Middle frontal gyrus (tissue), 1 donor: ENCODE measurements around the gene MUCL1.
"Not testable (repeated sequence)": the region's sequence is repeated elsewhere in the genome, so short reads cannot be mapped to it uniquely, and the experiment has no call there.

Experiments used
- DNase-seq: peaks from one replicate; pipeline ENCODE4 v3.0.0-alpha.2; 2015; ENCODE audit warnings: low spot score; ENCODE audit errors: extremely low spot score

The MUCL1 gene, protein sequence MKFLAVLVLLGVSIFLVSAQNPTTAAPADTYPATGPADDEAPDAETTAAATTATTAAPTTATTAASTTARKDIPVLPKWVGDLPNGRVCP

DNA sequence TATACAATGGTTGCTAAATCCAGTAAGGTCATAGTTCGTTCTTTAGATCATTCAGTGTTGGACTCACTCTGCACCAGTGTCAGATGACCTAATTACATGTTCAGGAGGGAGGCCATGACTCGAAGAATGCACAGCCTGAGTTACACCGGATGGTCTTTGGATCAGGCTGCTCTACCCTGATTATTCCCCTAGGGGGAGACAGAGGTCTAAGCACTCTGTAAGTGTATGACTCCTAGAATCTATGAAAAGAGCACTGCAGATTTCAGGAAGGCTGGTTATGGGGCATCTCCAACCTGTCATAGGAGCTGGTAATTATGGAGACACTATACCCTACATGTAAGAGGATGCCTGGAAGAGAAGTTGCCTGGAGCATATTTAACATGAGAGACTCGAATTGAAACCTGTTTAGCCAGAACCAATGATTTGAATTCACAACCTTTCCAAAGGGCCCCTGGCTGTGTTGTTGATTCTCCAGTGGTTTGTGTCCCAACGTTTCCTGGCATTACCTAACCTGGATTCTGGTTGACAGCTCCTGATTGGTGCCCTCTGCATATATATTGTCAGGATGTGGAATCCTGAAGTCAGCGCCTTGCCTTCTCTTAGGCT lies at the start of gene MUCL1:
Gene MUCL1, plus strand, starts transcription at position 584 of the 606 bp plus-strand sequence. CDS start 67 bp downstream, outside the sequence.
- DNase-seq = no peak

DNA sequence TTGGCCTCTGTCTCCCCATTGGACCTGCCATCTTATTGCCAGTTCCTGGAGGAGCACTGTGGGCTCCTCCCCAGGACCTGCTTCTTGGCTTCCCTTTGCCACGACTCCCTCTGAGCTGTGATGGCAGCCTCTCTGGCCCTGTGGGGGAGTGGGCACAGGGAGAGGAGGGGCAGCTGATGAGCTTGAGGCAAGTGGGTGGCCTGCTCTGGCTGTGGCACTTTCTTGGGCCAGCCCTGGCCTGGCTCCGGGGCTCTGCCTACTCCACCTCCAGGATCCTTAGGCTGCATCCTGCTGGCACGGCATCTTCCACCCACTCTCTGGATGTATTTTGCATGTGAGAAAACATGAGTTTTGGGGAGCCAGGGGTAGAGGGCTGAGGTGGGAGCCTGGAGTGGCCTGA lies 32.6 kb upstream of the MUCL1 start:
- DNase-seq = no peak

DNA sequence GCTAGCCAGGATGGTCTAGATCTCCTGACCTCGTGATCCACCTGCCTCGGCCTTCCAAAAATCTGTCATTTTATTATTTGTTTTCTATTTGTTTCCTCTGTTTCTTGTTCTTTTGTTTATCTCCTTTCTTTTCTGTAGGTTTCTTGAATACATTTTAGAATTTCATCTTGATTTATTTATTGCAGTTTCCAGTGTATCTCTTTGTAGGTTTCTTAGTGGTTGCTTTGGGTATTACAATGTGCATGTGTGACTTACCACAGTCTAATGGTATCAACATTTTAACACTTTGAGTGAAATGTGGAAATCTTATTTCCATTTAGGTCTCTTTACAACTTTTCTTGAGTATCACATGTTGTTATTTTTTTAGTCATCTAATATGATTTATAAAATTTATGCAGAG lies 29.9 kb upstream of the MUCL1 start:
- no peak for DNase-seq

DNA sequence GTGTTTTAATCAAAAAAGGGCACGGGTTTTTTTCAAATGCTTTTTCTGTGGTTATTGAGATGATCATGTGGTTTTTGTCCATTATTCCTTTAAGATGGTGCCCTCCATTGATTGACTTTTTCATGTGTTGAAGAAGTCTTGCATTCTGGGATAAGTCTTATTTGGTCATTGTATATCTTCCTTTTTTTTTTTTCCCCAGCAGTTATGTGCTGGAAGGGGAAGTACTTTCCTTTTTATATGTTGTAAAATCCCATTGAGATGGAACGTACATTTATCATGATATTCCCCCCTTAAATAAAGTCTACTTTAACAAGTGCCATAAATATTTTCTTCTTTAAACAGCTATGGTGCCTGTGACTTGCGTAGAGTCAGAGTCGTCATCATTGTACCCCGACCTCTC lies 24.8 kb upstream of the MUCL1 start:
- DNase-seq = no peak

DNA sequence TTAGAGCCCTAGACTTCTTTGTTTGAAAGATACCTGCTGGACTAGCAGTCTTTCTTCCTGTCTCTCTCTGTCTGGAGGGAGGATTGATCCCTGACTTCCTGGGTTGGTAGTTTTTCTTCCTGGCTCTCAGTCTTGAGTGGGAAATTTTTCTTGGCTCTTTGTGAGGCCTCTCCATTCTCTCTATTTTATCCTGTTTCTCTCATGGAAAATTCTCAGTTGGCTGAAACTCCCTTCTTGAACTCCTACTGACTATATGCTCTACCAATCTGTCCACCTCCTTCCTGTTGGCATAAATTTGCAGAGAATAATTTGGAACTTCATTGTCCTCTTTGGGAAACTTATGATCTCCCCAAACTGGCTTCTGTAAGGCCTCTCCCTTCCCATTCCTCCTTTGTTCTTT lies 24.1 kb upstream of the MUCL1 start:
- no peak for DNase-seq

DNA sequence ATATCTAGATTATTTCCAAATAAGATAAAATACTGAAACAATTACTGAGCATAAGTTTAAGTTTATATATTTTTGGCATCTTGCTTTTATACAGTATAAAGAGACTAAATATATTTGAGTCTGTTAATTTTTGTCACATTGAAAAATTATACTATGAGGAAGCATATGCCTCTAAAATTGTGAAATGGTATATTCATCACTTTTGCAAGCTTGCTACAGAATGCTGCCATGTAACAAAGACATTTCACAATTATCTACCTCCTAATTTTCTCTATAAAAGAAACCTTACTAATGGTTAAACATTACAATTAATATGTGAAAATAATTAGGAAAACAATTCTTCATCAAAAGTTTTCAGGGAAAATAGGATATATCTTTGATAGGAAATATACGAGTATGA lies 22.7 kb upstream of the MUCL1 start:
- DNase-seq = no peak

DNA sequence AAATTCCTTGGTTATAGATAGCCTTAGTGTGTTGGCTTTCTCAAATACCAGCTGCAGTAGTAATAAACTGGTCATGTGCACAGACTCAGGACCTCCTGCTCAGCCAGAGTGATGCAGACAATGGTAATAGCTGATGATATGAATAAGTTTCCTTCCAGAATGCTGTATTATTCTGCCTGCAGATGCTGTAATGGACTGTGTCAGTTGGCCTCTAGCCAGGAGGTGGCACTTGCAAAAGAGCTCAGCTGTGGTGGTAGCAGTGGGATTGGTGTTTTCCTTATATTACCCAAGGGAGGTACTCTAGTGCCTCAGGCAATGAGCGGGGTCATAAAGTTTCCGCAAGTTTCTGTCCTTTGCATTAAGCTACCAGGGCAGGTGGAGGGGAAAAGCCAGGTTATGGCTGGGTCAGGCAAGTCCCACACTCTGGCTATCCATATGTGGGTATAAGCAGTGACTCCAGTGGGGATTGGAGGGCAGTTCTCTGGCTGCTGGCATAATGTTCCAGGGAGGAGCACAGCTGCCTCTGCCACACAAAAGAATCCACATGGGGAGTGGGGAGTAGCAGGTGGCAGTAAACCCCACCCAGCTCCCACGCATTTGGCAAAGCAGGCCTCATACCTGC lies 14.0 kb upstream of the MUCL1 start:
- no peak for DNase-seq

DNA sequence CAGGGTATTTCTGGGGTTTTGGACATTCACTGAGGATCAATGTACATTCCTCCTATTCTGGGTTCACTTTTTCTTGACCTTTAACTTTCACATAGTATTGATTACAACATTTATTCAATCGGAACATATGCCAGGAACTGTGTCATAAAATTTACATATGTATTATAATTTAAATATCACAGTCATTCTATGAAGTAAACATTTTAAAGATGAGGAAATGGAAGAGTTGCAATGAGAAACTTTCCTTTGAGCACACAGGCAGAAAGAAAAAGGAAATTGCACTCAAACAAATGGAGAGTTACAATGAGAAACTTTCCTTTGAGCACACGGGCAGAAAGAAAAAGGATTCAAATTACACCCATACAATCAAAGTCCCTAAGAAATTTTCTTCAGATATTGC lies 3.1 kb downstream of the MUCL1 start:
- no peak for DNase-seq

DNA sequence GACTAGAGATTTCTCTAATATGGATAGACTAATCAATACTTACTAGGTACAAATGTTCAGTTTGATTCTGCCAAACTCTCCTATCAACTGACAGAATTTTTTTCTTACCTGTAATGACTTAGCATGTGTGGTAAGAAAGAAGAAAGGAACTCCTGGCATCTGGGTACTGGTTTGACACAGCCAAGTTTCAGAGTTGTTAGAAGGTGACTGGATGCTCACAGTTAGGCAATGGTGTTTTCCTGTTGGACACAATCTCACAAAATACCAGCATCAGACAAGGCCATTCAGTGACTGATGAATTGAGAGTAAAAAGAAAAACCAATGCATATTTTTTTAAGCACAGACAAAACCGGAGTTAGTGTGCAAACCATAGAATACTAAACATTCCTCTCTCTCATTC lies 4.2 kb downstream of the MUCL1 start:
- DNase-seq = no peak

DNA sequence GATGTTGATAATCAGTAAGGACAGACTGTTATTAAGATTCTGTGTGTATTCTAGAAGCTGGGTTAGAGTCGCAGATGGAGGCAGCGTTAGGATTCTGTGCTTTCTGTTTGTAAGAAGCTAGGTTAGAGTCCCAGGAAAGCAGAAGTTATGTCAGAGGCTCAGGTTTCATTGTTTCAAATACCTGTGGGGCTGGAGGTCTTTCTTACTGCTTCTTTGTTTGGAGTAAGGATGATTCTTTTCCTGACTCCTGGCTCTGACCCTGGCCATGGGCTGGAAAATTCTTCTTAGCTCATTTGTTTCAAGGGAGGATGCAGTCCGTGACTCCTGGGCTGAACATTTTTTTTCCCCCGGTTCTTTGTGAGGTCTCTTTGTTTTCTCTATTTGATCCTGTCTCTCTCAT lies 5.2 kb downstream of the MUCL1 start:
- no peak for DNase-seq

DNA sequence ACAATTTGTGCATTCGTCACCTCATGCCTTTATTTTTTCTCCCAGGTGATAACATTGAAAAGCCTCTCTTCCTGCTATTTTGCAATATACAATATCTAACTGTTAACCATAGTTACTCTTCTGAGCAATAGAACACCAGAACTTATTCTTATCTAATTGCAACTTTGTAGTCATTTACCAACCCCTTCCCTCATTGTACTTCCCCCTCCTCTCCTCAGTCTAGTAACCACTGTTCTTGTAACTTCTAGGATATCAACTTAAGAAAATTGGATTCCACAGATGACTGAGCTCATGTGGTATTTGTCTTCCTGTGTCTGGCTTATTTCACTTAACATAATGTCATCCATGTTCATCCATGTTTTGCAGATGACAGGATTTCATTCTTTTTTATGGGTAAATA lies 7.6 kb downstream of the MUCL1 start:
- DNase-seq = no peak

DNA sequence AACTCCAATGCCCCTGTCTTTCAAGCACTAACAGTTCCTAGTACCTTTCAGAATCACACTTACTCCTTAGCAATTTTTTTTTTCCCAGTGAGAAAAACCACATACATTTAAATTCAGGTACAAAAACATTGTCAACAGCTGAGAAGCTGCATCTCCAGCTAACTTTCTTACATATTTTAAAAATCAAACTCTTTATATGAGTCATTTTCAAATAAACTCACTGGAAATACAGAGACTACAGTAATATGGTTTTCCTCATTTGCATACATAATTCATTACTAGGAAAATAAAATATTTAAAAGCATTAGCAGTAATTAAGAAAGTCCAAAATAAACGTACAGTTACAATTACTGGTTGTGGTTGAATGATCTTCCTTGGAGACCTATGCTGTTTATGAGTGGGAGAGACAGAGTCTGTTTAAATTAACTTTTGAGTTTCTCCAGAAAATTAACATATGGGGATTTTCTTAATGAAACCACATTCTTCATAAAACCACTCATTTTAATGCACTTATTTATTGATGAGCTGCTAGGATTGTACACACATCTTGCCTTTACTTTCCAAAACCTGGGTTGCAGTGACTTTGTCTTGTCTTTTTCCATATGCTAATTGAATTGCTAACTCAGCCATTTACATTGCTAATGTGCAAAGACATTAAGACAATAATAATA lies 9.8 kb downstream of the MUCL1 start:
- DNase-seq = no peak

DNA sequence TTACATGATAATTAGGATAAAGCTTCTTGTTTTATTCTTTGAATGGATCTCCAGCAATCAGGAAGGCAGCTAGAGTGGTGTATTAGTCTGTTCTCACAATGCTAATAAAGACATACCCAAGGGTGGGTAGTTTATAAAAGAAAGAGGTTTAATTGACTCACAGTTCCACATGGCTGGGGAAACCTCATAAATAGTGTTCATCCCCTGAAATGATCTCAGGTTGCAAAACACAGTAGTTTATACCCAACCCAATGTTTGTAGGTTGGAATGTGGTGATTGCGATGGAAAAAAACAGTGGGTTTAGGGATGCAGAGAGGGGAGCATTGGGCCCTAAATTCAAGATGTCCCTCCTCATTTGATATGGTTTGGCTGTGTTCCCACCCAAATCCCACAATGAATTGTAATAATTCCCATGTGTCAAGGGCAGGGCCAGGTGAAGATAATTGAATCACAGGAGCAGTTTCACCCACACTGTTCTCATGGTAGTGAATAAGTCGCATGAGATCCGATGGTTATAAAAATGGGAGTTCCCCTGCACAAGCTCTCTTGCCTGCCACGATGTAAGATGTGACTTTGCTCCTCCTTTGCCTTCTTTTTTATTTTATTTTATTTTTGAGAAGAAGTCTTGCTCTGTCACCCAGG lies 11.5 kb downstream of the MUCL1 start:
- DNase-seq = no peak

DNA sequence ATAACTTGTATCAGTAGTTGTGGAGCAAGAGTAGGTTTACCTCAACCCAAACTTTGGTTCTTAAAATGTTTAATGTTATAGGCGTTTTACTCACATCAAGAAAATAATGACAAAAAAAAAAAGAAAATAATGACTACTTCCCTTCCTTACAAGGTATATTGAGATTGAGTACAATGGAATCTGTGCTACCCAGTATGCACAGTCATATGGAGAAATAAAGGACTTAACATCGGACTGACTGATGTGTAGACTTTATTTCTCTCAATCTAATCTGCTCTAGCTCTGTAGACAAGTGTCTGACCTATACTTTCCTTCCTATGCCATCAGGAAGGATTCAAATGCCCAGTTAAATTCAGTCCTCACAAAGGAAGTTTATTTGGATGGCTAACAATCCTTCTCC lies 14.4 kb downstream of the MUCL1 start:
- no peak for DNase-seq

DNA sequence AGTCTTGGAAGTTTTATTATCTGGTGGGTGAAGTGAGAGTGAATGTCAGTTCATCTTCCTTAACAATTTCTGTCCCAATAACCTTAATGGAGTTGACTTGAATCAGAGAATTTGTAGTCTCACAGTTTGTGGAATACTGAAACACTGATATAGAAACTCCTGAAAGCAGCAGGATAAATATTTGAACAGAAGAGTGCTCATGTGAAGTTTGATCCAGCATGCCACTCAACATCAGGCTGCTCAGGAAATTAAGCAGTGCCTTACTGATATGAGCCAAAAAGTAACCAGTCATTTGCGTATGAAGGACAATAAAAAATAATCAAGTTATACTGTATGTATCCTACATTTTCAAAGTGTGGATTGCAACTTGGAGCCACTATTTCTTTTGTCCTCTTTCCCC lies 15.7 kb downstream of the MUCL1 start:
- no peak for DNase-seq

DNA sequence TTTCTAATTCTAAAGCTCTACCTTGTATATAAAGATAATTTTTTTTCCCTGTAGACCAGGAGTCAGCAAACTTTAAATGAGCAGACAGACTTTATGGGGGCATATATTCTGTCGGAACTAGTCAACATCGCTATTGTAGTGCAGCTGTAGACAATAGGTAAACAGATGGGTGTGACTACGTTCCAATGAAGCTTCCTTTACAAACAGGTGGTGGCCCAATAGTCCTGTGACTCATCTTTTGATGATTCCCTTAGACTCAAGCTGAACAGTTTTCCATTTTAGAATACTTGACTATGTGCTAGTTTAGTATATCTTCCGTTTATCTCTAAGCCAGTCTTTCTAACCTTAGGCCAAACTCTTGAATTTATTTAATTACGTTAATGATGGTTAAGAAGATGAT lies 16.3 kb downstream of the MUCL1 start:
- DNase-seq = no peak

DNA sequence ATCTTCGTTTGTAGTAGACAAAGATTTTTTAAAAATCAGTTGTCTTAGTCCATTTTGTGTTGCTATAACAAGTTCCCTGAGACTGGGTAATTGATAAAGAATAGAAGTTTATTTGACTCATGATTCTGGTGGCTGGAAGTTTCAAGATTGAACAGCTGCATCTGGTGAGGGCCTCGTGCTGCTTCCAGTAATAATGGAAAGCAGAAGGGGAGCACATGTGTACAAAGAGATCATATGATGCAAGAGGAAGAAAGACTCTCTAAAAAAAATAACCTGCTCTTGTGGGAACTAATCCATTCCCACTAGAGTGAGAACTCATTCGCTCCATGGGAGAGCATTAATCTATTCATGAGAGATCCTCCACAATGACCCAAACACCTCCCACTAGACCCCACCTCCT lies 24.8 kb downstream of the MUCL1 start:
- DNase-seq = no peak

DNA sequence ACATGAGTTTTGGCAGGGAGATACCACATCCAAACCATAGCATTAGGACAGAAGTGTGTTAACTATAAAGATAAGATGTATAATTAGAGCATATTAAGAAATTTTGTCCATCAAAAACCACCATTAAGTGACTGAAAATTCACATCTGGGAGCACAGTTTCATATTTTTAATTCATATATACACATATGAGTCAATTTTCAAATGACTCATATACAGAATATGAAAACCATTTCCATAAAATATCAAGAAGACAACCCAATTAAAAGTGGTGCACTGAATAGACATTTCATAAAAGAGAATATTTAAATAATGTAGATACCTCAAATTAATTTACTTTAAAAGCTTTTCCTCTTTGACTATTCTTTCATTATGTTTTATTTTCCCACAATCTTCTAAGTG lies 25.3 kb downstream of the MUCL1 start:
- no peak for DNase-seq

DNA sequence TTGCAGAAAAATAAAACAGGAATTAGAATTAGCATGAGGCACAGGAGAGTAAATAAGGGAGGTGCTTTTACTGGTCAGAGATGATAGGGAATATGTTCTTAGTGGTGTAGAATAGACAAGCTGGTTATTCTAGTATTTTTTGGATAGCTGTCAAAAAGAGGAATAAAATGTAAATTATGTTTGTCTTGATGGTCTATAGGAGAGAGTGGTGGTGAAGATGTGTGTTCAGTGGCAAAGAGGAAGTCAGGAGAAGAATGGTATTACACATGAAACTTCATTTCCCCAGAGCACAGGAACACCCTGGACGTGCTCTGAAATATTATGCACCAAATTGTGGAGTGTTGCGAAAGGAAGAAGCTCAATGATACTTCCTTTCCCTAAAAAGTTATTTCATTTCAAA lies 27.8 kb downstream of the MUCL1 start:
- DNase-seq = no peak

DNA sequence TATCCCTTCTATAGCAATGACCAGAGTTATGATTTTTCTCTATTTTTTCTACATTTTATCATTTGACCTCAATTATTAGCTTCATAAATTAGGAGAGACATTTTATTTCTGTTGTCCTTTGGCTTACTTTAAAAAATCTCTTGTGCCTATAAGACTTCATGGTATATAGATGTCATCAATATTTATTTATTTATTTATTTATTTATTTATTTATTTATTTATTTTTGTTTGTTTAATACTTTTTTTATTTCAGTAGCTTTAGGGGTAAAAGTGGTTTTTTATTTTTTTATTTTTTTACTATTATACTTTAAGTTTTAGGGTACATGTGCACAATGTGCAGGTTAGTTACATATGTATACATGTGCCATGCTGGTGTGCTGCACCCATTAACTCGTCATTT lies 28.3 kb downstream of the MUCL1 start:
- DNase-seq = not testable (repeated sequence)

DNA sequence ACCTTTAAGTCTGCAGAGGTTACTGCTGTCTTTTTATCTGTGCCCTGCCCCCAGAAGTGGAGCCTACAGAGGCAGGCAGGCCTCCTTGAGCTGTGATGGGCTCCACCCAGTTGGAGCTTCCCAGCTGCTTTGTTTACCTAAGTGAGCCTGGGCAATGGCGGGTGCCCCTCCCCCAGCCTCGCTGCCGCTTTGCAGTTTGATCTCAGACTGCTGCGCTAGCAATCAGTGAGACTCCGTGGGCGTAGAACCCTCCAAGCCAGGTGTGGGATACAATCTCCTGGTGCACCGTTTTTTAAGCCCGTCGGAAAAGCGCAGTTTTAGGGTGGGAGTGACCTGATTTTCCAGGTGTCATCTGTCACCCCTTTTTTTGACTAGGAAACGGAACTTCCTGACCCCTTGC lies 34.1 kb downstream of the MUCL1 start:
- DNase-seq = not testable (repeated sequence)

DNA sequence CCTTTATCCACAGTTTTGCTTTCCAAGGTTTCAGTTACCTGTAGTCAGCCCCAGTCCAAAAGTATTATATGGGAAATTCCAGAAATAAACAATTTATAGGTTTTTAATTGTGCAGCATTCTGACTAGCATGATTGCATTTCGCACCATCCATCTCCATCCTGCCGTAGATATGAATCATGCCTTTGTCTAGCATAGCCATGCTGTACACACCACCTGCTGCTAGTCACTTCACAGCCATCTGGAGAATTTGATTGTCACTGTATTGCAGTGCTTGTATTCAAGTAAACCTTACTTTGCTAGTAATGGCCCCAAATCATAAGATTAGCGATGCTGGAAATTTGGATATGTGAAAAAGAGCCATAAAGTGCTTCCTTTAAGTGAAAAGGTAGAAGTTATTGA lies 36.0 kb downstream of the MUCL1 start:
- DNase-seq = no peak
